K562 (cell line): ENCODE measurements around the gene FLVCR2. TPM values are rescaled to one million over a fixed set of nuclear protein-coding genes. Genes with fewer than 3 reads are reported as not detected.

ENCODE experiments used
- BCOR ChIP-seq: fragments of 450-650 bp; IDR thresholded peaks from 2 replicates; pipeline ENCODE4 v1.6.1; 2016
- C11orf30 ChIP-seq: fragments of 450-650 bp; IDR thresholded peaks from 2 replicates; pipeline ENCODE4 v1.6.1; 2016; ENCODE audit warnings: low read depth, mild to moderate bottlenecking
- CBX2 ChIP-seq: fragments of 200-600 bp; sonication (generic); IDR thresholded peaks from one replicate; pipeline ENCODE4 v1.6.1; 2012; ENCODE audit warnings: mild to moderate bottlenecking, low read length, inconsistent platforms; ENCODE audit not compliant: insufficient read depth, poor library complexity, severe bottlenecking
- CEBPB ChIP-seq: fragments of 450-650 bp; IDR thresholded peaks from 2 replicates; pipeline ENCODE4 v1.6.1; 2016; ENCODE audit warnings: missing genetic modification characterization, missing compliant biosample characterization
- CTBP1 ChIP-seq: fragments of 450-650 bp; IDR thresholded peaks from 2 replicates; pipeline ENCODE4 v1.6.1; 2016; ENCODE audit warnings: borderline replicate concordance
- DDX20 ChIP-seq: fragments of 450-650 bp; IDR thresholded peaks from 2 replicates; pipeline ENCODE4 v1.6.1; 2016; ENCODE audit warnings: missing genetic modification characterization, low read depth, mild to moderate bottlenecking, missing compliant biosample characterization, moderate library complexity
- HNRNPK ChIP-seq: fragments of 200-400 bp; formaldehyde crosslinking; IDR thresholded peaks from one replicate; pipeline ENCODE4 v1.6.1; 2018; ENCODE audit warnings: mild to moderate bottlenecking, low read depth, low read length; ENCODE audit not compliant: poor library complexity, severe bottlenecking
- MTA3 ChIP-seq: fragments of 450-650 bp; formaldehyde crosslinking; IDR thresholded peaks from 2 replicates; pipeline ENCODE4 v1.6.1; 2017; ENCODE audit warnings: mild to moderate bottlenecking, borderline replicate concordance
- NR2C2 ChIP-seq, 2 experiments: fragments of 200-800 bp in 1 of 2; sonication (Bioruptor generic) in 1 of 2; sonication (generic) in 1 of 2; formaldehyde crosslinking in 1 of 2; IDR thresholded peaks; 2 replicates each; pipeline versions ENCODE4 v1.6.1 to v1.8.0; 2016 to 2022; ENCODE audit warnings: mild to moderate bottlenecking in 1 of 2, missing compliant biosample characterization in 1 of 2, missing genetic modification characterization in 1 of 2, missing genetic modification reagents in 1 of 2
- PHB2 ChIP-seq: fragments of 450-650 bp; IDR thresholded peaks from 2 replicates; pipeline ENCODE4 v1.6.1; 2017; ENCODE audit warnings: low read depth
- POLR3A ChIP-seq: IDR thresholded peaks from 2 replicates; pipeline ENCODE4 v1.6.1; 2011; ENCODE audit warnings: borderline replicate concordance, mild to moderate bottlenecking, moderate library complexity; ENCODE audit not compliant: insufficient read length, insufficient read depth; ENCODE audit errors: extremely low read depth
- RBM14 ChIP-seq: fragments of 200-400 bp; formaldehyde crosslinking; IDR thresholded peaks from 2 replicates; pipeline ENCODE4 v1.6.1; 2018; ENCODE audit warnings: low read depth, mild to moderate bottlenecking, low read length, moderate library complexity, borderline replicate concordance; ENCODE audit not compliant: insufficient read depth
- RCOR1 ChIP-seq, 2 experiments: IDR thresholded peaks; 2 replicates each; pipeline ENCODE4 v1.6.1; 2012; ENCODE audit warnings: low read depth in 2 of 2, low read length in 2 of 2, borderline replicate concordance in 1 of 2, improper control_type of control experiment in 1 of 2
- WHSC1 ChIP-seq: IDR thresholded peaks from one replicate; pipeline ENCODE4 v1.6.1; 2012; ENCODE audit warnings: low read length, control low read depth, inconsistent platforms
- ZNF431 ChIP-seq: sonication (generic); formaldehyde crosslinking; IDR thresholded peaks from 2 replicates; pipeline ENCODE4 v1.8.0; 2022; ENCODE audit warnings: mild to moderate bottlenecking, missing genetic modification reagents
- polyA plus RNA-seq, 8 experiments: library from polyadenylated mRNA; depleted of rRNA in 4 of 8; stranded (reverse) in 5 of 8; unstranded in 3 of 8; fragments of >200 nt; fragmentation: Nextera tagmentation in 2 of 8; fragmentation: Illumina TruSeq in 1 of 8; extraction: Ambion mirVana in 2 of 8; extraction: Trizol in 1 of 8; gene quantifications; 2 replicates each; pipeline versions ENCODE4 v1.2.1 to v1.2.3, GENCODE V29; 2011 to 2014; ENCODE audit warnings: inconsistent platforms in 1 of 8, missing spikeins in 1 of 8
- total RNA-seq, 7 experiments: library from RNA; depleted of rRNA in 6 of 7; stranded (reverse); fragments of >200 nt in 6 of 7; fragmentation: Illumina TruSeq in 2 of 7; extraction: Trizol in 2 of 7; gene quantifications; 2 replicates each; pipeline versions ENCODE4 v1.2.1 to v1.2.3, GENCODE V29; 2011 to 2021; ENCODE audit warnings: low replicate concordance in 1 of 7
- TF ChIP-seq, protein P1 (sequence below): fragments of 150-350 bp; IDR thresholded peaks from 2 replicates; pipeline ENCODE4 v1.6.1; 2014; ENCODE audit warnings: low read depth, mild to moderate bottlenecking, low read length, borderline replicate concordance
- TF ChIP-seq, protein P2 (sequence below): fragments of 200-800 bp; sonication (Bioruptor generic); IDR thresholded peaks from 2 replicates; pipeline ENCODE4 v1.6.1; 2016; ENCODE audit warnings: missing genetic modification characterization, missing compliant biosample characterization

The FLVCR2 gene
- total and polyA plus RNA-seq, 9 of the 15 experiments (the other 6 are each of a cell fraction or from before 2014, with no cell fraction given) = 1.5 TPM; not detected in 8

DNA sequence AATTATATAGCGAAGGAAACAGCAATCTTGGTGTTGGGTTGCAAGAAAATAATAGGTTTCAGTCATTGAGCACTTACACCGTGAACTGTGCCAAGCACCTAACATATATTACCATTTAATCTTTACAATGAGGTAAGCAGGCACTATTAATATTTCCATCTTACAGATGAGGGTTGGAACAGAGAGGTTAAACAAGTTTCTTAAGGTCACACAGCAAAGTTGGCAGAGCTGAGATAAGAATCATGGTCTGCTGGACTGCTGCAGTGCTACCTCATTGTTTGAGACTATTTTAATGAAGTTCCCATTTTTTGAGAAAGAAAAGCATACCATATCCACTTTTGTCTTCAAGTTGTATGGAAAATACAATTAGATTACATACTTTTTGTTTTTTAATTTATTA is 80.5 kb downstream of the FLVCR2 start (continued):
- TF ChIP-seq, protein P1, sequence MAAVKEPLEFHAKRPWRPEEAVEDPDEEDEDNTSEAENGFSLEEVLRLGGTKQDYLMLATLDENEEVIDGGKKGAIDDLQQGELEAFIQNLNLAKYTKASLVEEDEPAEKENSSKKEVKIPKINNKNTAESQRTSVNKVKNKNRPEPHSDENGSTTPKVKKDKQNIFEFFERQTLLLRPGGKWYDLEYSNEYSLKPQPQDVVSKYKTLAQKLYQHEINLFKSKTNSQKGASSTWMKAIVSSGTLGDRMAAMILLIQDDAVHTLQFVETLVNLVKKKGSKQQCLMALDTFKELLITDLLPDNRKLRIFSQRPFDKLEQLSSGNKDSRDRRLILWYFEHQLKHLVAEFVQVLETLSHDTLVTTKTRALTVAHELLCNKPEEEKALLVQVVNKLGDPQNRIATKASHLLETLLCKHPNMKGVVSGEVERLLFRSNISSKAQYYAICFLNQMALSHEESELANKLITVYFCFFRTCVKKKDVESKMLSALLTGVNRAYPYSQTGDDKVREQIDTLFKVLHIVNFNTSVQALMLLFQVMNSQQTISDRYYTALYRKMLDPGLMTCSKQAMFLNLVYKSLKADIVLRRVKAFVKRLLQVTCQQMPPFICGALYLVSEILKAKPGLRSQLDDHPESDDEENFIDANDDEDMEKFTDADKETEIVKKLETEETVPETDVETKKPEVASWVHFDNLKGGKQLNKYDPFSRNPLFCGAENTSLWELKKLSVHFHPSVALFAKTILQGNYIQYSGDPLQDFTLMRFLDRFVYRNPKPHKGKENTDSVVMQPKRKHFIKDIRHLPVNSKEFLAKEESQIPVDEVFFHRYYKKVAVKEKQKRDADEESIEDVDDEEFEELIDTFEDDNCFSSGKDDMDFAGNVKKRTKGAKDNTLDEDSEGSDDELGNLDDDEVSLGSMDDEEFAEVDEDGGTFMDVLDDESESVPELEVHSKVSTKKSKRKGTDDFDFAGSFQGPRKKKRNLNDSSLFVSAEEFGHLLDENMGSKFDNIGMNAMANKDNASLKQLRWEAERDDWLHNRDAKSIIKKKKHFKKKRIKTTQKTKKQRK = no peak
- TF ChIP-seq PHB2 (no peak), CEBPB (tag) (no peak), RBM14 (no peak), CTBP1 (no peak), MTA3 (no peak), CBX2 (no peak), WHSC1 (no peak), RCOR1 (IDR thresholded peaks at IDR 0.05; ENCODE audit: borderline replicate concordance in 1 of 2, low read depth in 2 of 2, low read length in 2 of 2) (peak in 1 of 2 experiments; percentile 48; a peak in 1 of 4 replicates), NR2C2 (CRISPR knock-in tag; IDR thresholded peaks at IDR 0.05) (no peak), NR2C2 (tag; IDR thresholded peaks at IDR 0.05) (no peak), C11orf30 (no peak), POLR3A (no peak), HNRNPK (no peak), DDX20 (tag) (no peak), BCOR (peak; percentile 96), ZNF431 (no peak)
- TF ChIP-seq, protein P2, sequence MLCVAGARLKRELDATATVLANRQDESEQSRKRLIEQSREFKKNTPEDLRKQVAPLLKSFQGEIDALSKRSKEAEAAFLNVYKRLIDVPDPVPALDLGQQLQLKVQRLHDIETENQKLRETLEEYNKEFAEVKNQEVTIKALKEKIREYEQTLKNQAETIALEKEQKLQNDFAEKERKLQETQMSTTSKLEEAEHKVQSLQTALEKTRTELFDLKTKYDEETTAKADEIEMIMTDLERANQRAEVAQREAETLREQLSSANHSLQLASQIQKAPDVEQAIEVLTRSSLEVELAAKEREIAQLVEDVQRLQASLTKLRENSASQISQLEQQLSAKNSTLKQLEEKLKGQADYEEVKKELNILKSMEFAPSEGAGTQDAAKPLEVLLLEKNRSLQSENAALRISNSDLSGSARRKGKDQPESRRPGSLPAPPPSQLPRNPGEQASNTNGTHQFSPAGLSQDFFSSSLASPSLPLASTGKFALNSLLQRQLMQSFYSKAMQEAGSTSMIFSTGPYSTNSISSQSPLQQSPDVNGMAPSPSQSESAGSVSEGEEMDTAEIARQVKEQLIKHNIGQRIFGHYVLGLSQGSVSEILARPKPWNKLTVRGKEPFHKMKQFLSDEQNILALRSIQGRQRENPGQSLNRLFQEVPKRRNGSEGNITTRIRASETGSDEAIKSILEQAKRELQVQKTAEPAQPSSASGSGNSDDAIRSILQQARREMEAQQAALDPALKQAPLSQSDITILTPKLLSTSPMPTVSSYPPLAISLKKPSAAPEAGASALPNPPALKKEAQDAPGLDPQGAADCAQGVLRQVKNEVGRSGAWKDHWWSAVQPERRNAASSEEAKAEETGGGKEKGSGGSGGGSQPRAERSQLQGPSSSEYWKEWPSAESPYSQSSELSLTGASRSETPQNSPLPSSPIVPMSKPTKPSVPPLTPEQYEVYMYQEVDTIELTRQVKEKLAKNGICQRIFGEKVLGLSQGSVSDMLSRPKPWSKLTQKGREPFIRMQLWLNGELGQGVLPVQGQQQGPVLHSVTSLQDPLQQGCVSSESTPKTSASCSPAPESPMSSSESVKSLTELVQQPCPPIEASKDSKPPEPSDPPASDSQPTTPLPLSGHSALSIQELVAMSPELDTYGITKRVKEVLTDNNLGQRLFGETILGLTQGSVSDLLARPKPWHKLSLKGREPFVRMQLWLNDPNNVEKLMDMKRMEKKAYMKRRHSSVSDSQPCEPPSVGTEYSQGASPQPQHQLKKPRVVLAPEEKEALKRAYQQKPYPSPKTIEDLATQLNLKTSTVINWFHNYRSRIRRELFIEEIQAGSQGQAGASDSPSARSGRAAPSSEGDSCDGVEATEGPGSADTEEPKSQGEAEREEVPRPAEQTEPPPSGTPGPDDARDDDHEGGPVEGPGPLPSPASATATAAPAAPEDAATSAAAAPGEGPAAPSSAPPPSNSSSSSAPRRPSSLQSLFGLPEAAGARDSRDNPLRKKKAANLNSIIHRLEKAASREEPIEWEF = no peak
